HepG2 (cell line): ENCODE measurements around the gene CFAP300. TPM values are rescaled to one million over a fixed set of nuclear protein-coding genes. Genes with fewer than 3 reads are reported as not detected.

Experiments used
- HES4 ChIP-seq: sonication (generic); formaldehyde crosslinking; IDR thresholded peaks from 2 replicates; pipeline ENCODE4 v1.9.0; 2021; ENCODE audit warnings: mild to moderate bottlenecking, missing genetic modification reagents, borderline replicate concordance
- HIVEP1 ChIP-seq: sonication (generic); formaldehyde crosslinking; IDR thresholded peaks from 2 replicates; pipeline ENCODE4 v1.4.0; 2020; ENCODE audit warnings: mild to moderate bottlenecking, missing genetic modification reagents
- KDM5A ChIP-seq: fragments of 200-600 bp; sonication (generic); IDR thresholded peaks from 2 replicates; pipeline ENCODE4 v1.7.0; 2018; ENCODE audit warnings: antibody characterized with exemption, mild to moderate bottlenecking, low read length, borderline replicate concordance
- MAF1 ChIP-seq: sonication (generic); formaldehyde crosslinking; IDR thresholded peaks from 2 replicates; pipeline ENCODE4 v1.5.0; 2020; ENCODE audit warnings: missing genetic modification reagents, borderline replicate concordance
- MAFK ChIP-seq, 2 experiments: IDR thresholded peaks in 1 of 2; conservative IDR thresholded peaks in 1 of 2; 2 replicates each; pipeline ENCODE4 v1.6.1; 2011; ENCODE audit warnings: improper control_type of control experiment in 2 of 2, low read length in 2 of 2
- PITX1 ChIP-seq: sonication (generic); formaldehyde crosslinking; IDR thresholded peaks from 2 replicates; pipeline ENCODE4 v1.5.1; 2020; ENCODE audit warnings: mild to moderate bottlenecking, missing genetic modification reagents
- SP2 ChIP-seq: sonication (generic); formaldehyde crosslinking; IDR thresholded peaks from 2 replicates; pipeline ENCODE4 v1.5.1; 2020; ENCODE audit warnings: mild to moderate bottlenecking, missing genetic modification reagents
- TCF7 ChIP-seq: sonication (generic); IDR thresholded peaks from 2 replicates; pipeline ENCODE4 v1.6.1; 2016; ENCODE audit warnings: antibody characterized with exemption, low read depth
- YY1 ChIP-seq: IDR thresholded peaks from 2 replicates; pipeline ENCODE4 v1.6.1; 2011; ENCODE audit warnings: low read length, low read depth, moderate library complexity, mild to moderate bottlenecking; ENCODE audit not compliant: insufficient read depth, insufficient replicate concordance
- ZNF296 ChIP-seq: sonication (generic); formaldehyde crosslinking; conservative IDR thresholded peaks from 2 replicates; pipeline ENCODE4 v1.5.0; 2020; ENCODE audit warnings: mild to moderate bottlenecking, missing genetic modification reagents
- ZNF331 ChIP-seq: sonication (generic); formaldehyde crosslinking; IDR thresholded peaks from 2 replicates; pipeline ENCODE4 v1.4.0; 2020; ENCODE audit warnings: missing genetic modification reagents
- ZNF557 ChIP-seq: sonication (generic); formaldehyde crosslinking; IDR thresholded peaks from 2 replicates; pipeline ENCODE4 v1.4.0; 2020; ENCODE audit warnings: missing genetic modification reagents
- ZNF850 ChIP-seq: sonication (generic); formaldehyde crosslinking; conservative IDR thresholded peaks from 2 replicates; pipeline ENCODE4 v1.9.0; 2021; ENCODE audit warnings: mild to moderate bottlenecking, missing genetic modification reagents
- ZSCAN31 ChIP-seq: sonication (generic); formaldehyde crosslinking; IDR thresholded peaks from 2 replicates; pipeline ENCODE4 v1.5.0; 2020; ENCODE audit warnings: low read depth, mild to moderate bottlenecking, missing genetic modification reagents
- polyA plus RNA-seq, 8 experiments: library from polyadenylated mRNA; depleted of rRNA in 3 of 8; stranded (reverse) in 7 of 8; unstranded in 1 of 8; fragments of >200 nt; fragmentation: Illumina TruSeq in 4 of 8; extraction: Trizol in 4 of 8; gene quantifications; 2 replicates each; pipeline versions ENCODE4 v1.2.1 to v1.2.3, GENCODE V29; 2011 to 2016; ENCODE audit warnings: low read depth in 4 of 8, missing spikeins in 1 of 8, mixed read lengths in 1 of 8; ENCODE audit not compliant: insufficient read depth in 1 of 8
- total RNA-seq, 5 experiments: library from RNA; depleted of rRNA; stranded (reverse); fragments of >200 nt; fragmentation: Illumina TruSeq; extraction: Trizol; gene quantifications; 2 replicates each; pipeline ENCODE4 v1.2.3, GENCODE V29; 2016; ENCODE audit warnings: low read depth in 1 of 5
- TF ChIP-seq, protein P1 (sequence below): IDR thresholded peaks from 2 replicates; pipeline ENCODE4 v1.6.1; 2016; ENCODE audit warnings: missing biosample characterization, missing genetic modification reagents, low read depth
- TF ChIP-seq, protein P2 (sequence below): sonication (generic); formaldehyde crosslinking; IDR thresholded peaks from 2 replicates; pipeline ENCODE4 v1.8.0; 2022; ENCODE audit warnings: mild to moderate bottlenecking, missing genetic modification reagents; ENCODE audit not compliant: insufficient replicate concordance
- TF ChIP-seq, protein P3 (sequence below): sonication (generic); formaldehyde crosslinking; IDR thresholded peaks from 2 replicates; pipeline ENCODE4 v1.5.0; 2020; ENCODE audit warnings: missing genetic modification reagents, mild to moderate bottlenecking, borderline replicate concordance
- TF ChIP-seq, protein P4 (sequence below): sonication (generic); formaldehyde crosslinking; IDR thresholded peaks from 2 replicates; pipeline ENCODE4 v1.5.0; 2020; ENCODE audit warnings: missing genetic modification reagents, mild to moderate bottlenecking, borderline replicate concordance
- TF ChIP-seq, protein P5 (sequence below): sonication (generic); formaldehyde crosslinking; IDR thresholded peaks from 2 replicates; pipeline ENCODE4 v1.8.1; 2023; ENCODE audit warnings: mild to moderate bottlenecking, missing genetic modification reagents, borderline replicate concordance
- TF ChIP-seq, protein P6 (sequence below): sonication (generic); formaldehyde crosslinking; IDR thresholded peaks from 2 replicates; pipeline ENCODE4 v1.4.0; 2020; ENCODE audit warnings: missing genetic modification reagents
- TF ChIP-seq, protein P7 (sequence below): sonication (generic); formaldehyde crosslinking; conservative IDR thresholded peaks from 2 replicates; pipeline ENCODE4 v1.4.0; 2020; ENCODE audit warnings: missing genetic modification reagents

The CFAP300 gene
- total and polyA plus RNA-seq, 2 of the 13 experiments (the other 11 are each of a cell fraction or from before 2014, with no cell fraction given), result not detected

DNA sequence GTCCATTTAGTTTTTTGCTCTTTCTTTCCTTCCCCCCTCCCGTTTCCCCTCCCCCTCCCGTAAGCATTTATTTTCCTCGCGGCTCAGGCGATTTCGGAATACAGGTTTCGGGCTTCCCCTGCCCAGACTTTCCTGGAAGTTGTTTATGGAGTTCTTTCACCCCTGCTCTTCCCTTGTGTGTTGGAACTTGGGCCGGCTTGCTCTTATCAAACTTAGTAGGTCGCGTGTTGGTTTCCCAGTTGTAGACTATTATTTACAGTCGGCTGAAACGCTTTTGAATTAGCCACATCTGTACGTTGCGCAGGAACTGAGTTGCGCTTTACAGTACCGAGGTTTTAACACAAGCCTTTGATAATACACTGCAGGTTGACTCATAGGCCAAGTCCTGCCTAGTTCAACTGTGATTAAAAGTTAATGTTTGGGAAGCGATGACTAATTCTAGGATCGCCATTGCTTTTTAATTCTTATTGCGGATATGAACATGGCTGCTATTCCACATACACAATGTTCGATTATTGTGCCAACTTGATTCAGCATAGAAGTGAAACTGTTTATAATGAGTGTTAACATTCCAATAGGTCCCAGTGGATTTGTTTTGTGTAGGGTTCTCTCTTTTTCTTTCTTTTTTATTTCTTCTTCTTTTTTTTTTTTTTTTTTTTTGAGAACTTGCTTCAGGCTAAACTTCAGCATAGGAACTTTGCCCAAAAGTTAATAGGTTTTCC lies 64.7 kb downstream of the CFAP300 start (continued):
- TF ChIP-seq, protein P1, sequence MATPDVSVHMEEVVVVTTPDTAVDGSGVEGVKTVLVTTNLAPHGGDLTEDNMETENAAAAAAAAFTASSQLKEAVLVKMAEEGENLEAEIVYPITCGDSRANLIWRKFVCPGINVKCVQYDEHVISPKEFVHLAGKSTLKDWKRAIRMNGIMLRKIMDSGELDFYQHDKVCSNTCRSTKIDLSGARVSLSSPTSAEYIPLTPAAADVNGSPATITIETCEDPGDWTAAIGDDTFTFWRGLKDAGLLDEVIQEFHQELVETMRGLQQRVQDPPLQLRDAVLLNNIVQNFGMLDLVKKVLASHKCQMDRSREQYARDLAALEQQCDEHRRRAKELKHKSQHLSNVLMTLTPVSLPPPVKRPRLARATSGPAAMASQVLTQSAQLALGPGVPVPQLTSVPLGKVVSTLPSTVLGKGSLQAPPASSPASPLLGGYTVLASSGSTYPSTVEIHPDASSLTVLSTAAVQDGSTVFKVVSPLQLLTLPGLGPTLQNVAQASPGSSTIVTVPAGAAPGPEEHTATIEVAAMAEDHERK, result no peak
- TF ChIP-seq, protein P2, sequence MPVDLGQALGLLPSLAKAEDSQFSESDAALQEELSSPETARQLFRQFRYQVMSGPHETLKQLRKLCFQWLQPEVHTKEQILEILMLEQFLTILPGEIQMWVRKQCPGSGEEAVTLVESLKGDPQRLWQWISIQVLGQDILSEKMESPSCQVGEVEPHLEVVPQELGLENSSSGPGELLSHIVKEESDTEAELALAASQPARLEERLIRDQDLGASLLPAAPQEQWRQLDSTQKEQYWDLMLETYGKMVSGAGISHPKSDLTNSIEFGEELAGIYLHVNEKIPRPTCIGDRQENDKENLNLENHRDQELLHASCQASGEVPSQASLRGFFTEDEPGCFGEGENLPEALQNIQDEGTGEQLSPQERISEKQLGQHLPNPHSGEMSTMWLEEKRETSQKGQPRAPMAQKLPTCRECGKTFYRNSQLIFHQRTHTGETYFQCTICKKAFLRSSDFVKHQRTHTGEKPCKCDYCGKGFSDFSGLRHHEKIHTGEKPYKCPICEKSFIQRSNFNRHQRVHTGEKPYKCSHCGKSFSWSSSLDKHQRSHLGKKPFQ (CRISPR knock-in tag), result no peak
- no peak for TF ChIP-seq ZSCAN31 (CRISPR knock-in tag)
- TF ChIP-seq KDM5A, result no peak; the same call in 1 of the 2 replicates
- TF ChIP-seq, protein P3, sequence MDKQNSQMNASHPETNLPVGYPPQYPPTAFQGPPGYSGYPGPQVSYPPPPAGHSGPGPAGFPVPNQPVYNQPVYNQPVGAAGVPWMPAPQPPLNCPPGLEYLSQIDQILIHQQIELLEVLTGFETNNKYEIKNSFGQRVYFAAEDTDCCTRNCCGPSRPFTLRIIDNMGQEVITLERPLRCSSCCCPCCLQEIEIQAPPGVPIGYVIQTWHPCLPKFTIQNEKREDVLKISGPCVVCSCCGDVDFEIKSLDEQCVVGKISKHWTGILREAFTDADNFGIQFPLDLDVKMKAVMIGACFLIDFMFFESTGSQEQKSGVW (CRISPR knock-in tag), result no peak
- no peak; the same call in 1 of the 2 replicates for TF ChIP-seq ZNF331 (CRISPR knock-in tag)
- TF ChIP-seq MAF1 (CRISPR knock-in tag), result no peak
- no peak for TF ChIP-seq ZNF296
- TF ChIP-seq SP2, result no peak
- no peak for TF ChIP-seq HES4
- TF ChIP-seq, protein P4, sequence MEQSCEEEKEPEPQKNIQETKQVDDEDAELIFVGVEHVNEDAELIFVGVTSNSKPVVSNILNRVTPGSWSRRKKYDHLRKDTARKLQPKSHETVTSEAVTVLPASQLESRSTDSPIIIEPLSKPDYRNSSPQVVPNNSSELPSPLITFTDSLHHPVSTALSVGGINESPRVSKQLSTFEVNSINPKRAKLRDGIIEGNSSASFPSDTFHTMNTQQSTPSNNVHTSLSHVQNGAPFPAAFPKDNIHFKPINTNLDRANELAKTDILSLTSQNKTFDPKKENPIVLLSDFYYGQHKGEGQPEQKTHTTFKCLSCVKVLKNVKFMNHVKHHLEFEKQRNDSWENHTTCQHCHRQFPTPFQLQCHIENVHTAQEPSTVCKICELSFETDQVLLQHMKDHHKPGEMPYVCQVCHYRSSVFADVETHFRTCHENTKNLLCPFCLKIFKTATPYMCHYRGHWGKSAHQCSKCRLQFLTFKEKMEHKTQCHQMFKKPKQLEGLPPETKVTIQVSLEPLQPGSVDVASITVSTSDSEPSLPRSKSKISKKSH (CRISPR knock-in tag), result no peak
- TF ChIP-seq, protein P5, sequence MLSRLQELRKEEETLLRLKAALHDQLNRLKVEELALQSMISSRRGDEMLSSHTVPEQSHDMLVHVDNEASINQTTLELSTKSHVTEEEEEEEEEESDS, result no peak
- TF ChIP-seq ZNF557 (CRISPR knock-in tag), result no peak
- no peak for TF ChIP-seq ZNF850
- TF ChIP-seq PITX1 (CRISPR knock-in tag), result 0 out of 2 replicates have a peak, but pooled peaks have one; percentile 40
- TF ChIP-seq TCF7, result peak; percentile 87
- TF ChIP-seq YY1, result peak; percentile 63
- no peak for TF ChIP-seq HIVEP1 (CRISPR knock-in tag)
- TF ChIP-seq, protein P6, sequence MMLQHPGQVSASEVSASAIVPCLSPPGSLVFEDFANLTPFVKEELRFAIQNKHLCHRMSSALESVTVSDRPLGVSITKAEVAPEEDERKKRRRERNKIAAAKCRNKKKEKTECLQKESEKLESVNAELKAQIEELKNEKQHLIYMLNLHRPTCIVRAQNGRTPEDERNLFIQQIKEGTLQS (CRISPR knock-in tag), result 0 out of 2 replicates have a peak, but pooled peaks have one; percentile 30
- TF ChIP-seq MAFK (conservative IDR thresholded peaks at IDR 0.05 in 1 of 2, IDR thresholded peaks at IDR 0.05 in 1 of 2; ENCODE audit: low read length in 2 of 2), result no peak
- TF ChIP-seq, protein P7, sequence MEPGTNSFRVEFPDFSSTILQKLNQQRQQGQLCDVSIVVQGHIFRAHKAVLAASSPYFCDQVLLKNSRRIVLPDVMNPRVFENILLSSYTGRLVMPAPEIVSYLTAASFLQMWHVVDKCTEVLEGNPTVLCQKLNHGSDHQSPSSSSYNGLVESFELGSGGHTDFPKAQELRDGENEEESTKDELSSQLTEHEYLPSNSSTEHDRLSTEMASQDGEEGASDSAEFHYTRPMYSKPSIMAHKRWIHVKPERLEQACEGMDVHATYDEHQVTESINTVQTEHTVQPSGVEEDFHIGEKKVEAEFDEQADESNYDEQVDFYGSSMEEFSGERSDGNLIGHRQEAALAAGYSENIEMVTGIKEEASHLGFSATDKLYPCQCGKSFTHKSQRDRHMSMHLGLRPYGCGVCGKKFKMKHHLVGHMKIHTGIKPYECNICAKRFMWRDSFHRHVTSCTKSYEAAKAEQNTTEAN (CRISPR knock-in tag), result peak; percentile 79
